Measurements from ENCODE around the gene CELSR1.

Gene CELSR1

GRCh38 chr22:46537225-46537945 is at the start of gene CELSR1:
Gene CELSR1 (minus strand): TSS chr22:46537620. CDS start chr22:46537170, 450 bp downstream.
- TF ChIP-seq CSRNP3 (CRISPR knock-in tag; IDR thresholded peaks at IDR 0.05) = no peak
- no peak for TF ChIP-seq ZNF70 (CRISPR knock-in tag; IDR thresholded peaks at IDR 0.05)
- no peak for TF ChIP-seq CREB5 (CRISPR knock-in tag; IDR thresholded peaks at IDR 0.05; ENCODE audit: low read depth)
- TF ChIP-seq ZC3H10 (CRISPR knock-in tag; IDR thresholded peaks at IDR 0.05) = no peak
- no peak for TF ChIP-seq ZFP30 (CRISPR knock-in tag; IDR thresholded peaks at IDR 0.05)
- TF ChIP-seq TOX (CRISPR knock-in tag; IDR thresholded peaks at IDR 0.05; ENCODE audit: borderline replicate concordance) = no peak
- TF ChIP-seq ARNTL (CRISPR knock-in tag; IDR thresholded peaks at IDR 0.05; ENCODE audit: borderline replicate concordance, low read depth) = no peak
- no peak for TF ChIP-seq RARB (CRISPR knock-in tag; IDR thresholded peaks at IDR 0.05)
- no peak for TF ChIP-seq OSR1 (CRISPR knock-in tag; IDR thresholded peaks at IDR 0.05)
- no peak for TF ChIP-seq ZNF565 (CRISPR knock-in tag; conservative IDR thresholded peaks at IDR 0.05; ENCODE audit: low read depth)
- no peak for TF ChIP-seq SNAI2 (CRISPR knock-in tag; IDR thresholded peaks at IDR 0.05)
- no peak for TF ChIP-seq ISL1 (CRISPR knock-in tag; IDR thresholded peaks at IDR 0.05)
- no peak for TF ChIP-seq PPARA (CRISPR knock-in tag; IDR thresholded peaks at IDR 0.05; ENCODE audit: borderline replicate concordance)
- TF ChIP-seq, protein P1, sequence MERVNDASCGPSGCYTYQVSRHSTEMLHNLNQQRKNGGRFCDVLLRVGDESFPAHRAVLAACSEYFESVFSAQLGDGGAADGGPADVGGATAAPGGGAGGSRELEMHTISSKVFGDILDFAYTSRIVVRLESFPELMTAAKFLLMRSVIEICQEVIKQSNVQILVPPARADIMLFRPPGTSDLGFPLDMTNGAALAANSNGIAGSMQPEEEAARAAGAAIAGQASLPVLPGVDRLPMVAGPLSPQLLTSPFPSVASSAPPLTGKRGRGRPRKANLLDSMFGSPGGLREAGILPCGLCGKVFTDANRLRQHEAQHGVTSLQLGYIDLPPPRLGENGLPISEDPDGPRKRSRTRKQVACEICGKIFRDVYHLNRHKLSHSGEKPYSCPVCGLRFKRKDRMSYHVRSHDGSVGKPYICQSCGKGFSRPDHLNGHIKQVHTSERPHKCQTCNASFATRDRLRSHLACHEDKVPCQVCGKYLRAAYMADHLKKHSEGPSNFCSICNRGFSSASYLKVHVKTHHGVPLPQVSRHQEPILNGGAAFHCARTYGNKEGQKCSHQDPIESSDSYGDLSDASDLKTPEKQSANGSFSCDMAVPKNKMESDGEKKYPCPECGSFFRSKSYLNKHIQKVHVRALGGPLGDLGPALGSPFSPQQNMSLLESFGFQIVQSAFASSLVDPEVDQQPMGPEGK (CRISPR knock-in tag; IDR thresholded peaks at IDR 0.05; ENCODE audit: borderline replicate concordance) = no peak
- TF ChIP-seq TCF4 (CRISPR knock-in tag; IDR thresholded peaks at IDR 0.05; ENCODE audit: borderline replicate concordance) = no peak
- no peak for TF ChIP-seq GLIS3 (CRISPR knock-in tag; IDR thresholded peaks at IDR 0.05)
- no peak for TF ChIP-seq ZFP3 (CRISPR knock-in tag; IDR thresholded peaks at IDR 0.05)
- no peak for TF ChIP-seq ESRRG (CRISPR knock-in tag; IDR thresholded peaks at IDR 0.05)
- TF ChIP-seq, protein P2, sequence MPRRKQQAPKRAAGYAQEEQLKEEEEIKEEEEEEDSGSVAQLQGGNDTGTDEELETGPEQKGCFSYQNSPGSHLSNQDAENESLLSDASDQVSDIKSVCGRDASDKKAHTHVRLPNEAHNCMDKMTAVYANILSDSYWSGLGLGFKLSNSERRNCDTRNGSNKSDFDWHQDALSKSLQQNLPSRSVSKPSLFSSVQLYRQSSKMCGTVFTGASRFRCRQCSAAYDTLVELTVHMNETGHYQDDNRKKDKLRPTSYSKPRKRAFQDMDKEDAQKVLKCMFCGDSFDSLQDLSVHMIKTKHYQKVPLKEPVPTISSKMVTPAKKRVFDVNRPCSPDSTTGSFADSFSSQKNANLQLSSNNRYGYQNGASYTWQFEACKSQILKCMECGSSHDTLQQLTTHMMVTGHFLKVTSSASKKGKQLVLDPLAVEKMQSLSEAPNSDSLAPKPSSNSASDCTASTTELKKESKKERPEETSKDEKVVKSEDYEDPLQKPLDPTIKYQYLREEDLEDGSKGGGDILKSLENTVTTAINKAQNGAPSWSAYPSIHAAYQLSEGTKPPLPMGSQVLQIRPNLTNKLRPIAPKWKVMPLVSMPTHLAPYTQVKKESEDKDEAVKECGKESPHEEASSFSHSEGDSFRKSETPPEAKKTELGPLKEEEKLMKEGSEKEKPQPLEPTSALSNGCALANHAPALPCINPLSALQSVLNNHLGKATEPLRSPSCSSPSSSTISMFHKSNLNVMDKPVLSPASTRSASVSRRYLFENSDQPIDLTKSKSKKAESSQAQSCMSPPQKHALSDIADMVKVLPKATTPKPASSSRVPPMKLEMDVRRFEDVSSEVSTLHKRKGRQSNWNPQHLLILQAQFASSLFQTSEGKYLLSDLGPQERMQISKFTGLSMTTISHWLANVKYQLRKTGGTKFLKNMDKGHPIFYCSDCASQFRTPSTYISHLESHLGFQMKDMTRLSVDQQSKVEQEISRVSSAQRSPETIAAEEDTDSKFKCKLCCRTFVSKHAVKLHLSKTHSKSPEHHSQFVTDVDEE (CRISPR knock-in tag; IDR thresholded peaks at IDR 0.05) = no peak
- TF ChIP-seq, protein P3, sequence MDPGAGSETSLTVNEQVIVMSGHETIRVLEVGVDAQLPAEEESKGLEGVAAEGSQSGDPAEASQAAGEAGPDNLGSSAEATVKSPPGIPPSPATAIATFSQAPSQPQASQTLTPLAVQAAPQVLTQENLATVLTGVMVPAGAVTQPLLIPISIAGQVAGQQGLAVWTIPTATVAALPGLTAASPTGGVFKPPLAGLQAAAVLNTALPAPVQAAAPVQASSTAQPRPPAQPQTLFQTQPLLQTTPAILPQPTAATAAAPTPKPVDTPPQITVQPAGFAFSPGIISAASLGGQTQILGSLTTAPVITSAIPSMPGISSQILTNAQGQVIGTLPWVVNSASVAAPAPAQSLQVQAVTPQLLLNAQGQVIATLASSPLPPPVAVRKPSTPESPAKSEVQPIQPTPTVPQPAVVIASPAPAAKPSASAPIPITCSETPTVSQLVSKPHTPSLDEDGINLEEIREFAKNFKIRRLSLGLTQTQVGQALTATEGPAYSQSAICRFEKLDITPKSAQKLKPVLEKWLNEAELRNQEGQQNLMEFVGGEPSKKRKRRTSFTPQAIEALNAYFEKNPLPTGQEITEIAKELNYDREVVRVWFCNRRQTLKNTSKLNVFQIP (CRISPR knock-in tag; IDR thresholded peaks at IDR 0.05; ENCODE audit: borderline replicate concordance, low read depth) = no peak
- no peak for ATAC-seq

DNA sequence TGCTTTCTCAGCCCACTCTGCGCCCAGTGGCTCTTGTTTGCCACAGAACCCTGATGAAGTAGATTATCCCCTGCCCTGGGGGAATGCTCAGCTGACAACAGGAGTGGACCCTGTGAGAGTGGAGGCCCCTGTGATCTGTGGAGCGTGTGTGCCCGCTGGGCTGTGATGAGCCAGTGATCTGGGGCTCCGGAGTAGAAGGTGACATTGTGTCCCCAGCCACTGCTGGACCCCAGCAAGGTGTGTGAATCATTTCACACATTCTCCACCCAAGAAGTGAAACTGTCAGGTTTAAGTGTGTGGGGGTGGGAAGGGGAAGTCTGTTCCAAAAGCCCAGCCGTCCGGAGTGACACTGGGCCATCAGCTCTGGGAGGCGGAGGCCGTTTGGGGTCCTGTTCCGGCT is 49.6 kb upstream of the CELSR1 start:
- TF ChIP-seq TCF4 (CRISPR knock-in tag; IDR thresholded peaks at IDR 0.05; ENCODE audit: borderline replicate concordance) (no peak), BACH2 (CRISPR knock-in tag; IDR thresholded peaks at IDR 0.05; ENCODE audit: borderline replicate concordance) (no peak), CREB5 (CRISPR knock-in tag; IDR thresholded peaks at IDR 0.05; ENCODE audit: low read depth) (no peak), ZFP3 (CRISPR knock-in tag; IDR thresholded peaks at IDR 0.05) (no peak), SNAI2 (CRISPR knock-in tag; IDR thresholded peaks at IDR 0.05) (no peak)
- ATAC-seq = no peak
